HFFc6 (cell line): ENCODE data around the gene CHAD. TPM values are rescaled to one million over a fixed set of nuclear protein-coding genes. Genes with fewer than 3 reads are reported as not detected.

Experiments used
- DNase-seq: peaks from one replicate; pipeline ENCODE4 v3.0.0-alpha.2; 2018
- H3K27ac Mint-ChIP-seq: 2 replicates; pipeline ENCODE4 v1.8.0; 2020; ENCODE audit warnings: mild to moderate bottlenecking, mixed read lengths
- H3K27me3 Mint-ChIP-seq: 2 replicates; pipeline ENCODE4 v1.8.0; 2021; ENCODE audit warnings: mild to moderate bottlenecking, moderate library complexity, mixed read lengths; ENCODE audit not compliant: insufficient read depth
- H3K36me3 Mint-ChIP-seq: 2 replicates; pipeline ENCODE4 v1.8.0; 2021; ENCODE audit warnings: low read depth, mixed read lengths
- H3K4me1 Mint-ChIP-seq: 2 replicates; pipeline ENCODE4 v1.8.0; 2020; ENCODE audit warnings: low read depth, mixed read lengths
- H3K4me3 Mint-ChIP-seq: 2 replicates; pipeline ENCODE4 v1.8.0; 2020; ENCODE audit warnings: mild to moderate bottlenecking, moderate library complexity, mixed read lengths
- H3K9me3 Mint-ChIP-seq: 2 replicates; pipeline ENCODE4 v1.8.0; 2020; ENCODE audit warnings: mild to moderate bottlenecking, mixed read lengths
- total RNA-seq, 6 experiments: library from RNA; stranded (reverse); fragmentation: NEBNext Ultra II Directional; extraction: Animal tissue kit (Norgen Biotek cat#: 25700); gene quantifications; 2 replicates in 1 of 6; 3 replicates in 5 of 6; pipeline ENCODE4 v1.2.3, GENCODE V29; 2021
- TF ChIP-seq, protein P1 (sequence below): fragments of 200-600 bp; sonication (generic); IDR thresholded peaks from 2 replicates; pipeline ENCODE4 v1.5.0; 2021; ENCODE audit warnings: antibody characterized with exemption, mild to moderate bottlenecking

The CHAD gene
- total RNA-seq, 6 experiments from 2014 or later: not detected

DNA sequence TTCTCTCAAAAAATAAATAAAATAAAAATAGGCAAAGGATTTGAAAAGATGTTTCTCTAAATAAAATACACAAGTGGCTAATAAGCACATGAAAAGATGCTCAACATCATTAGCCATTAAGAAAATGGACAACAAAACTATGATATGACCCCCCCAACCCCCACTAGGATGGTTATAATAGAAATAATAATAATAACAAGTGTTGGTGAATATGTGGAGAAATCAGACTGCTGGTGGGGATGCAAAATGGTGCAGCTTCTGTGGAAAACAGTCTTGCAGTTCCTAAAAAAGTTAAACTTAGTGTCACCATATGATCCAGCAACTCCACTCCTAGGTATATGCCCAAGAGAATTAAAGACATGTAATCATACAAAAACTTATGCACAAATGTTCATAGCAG, 30.6 kb upstream of the CHAD start:
- Mint-ChIP-seq H3K27ac (no peak overlapping the region), H3K27me3 (peaks cover 11% of the 10 kb centered on the region), H3K36me3 (no peaks in the 10 kb centered on the region), H3K4me3 (no peak overlapping the region), H3K4me1 (peaks cover 15% of the 10 kb centered on the region), H3K9me3 (no peaks in the 10 kb centered on the region)
- TF ChIP-seq, protein P1, sequence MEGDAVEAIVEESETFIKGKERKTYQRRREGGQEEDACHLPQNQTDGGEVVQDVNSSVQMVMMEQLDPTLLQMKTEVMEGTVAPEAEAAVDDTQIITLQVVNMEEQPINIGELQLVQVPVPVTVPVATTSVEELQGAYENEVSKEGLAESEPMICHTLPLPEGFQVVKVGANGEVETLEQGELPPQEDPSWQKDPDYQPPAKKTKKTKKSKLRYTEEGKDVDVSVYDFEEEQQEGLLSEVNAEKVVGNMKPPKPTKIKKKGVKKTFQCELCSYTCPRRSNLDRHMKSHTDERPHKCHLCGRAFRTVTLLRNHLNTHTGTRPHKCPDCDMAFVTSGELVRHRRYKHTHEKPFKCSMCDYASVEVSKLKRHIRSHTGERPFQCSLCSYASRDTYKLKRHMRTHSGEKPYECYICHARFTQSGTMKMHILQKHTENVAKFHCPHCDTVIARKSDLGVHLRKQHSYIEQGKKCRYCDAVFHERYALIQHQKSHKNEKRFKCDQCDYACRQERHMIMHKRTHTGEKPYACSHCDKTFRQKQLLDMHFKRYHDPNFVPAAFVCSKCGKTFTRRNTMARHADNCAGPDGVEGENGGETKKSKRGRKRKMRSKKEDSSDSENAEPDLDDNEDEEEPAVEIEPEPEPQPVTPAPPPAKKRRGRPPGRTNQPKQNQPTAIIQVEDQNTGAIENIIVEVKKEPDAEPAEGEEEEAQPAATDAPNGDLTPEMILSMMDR: no peak
- DNase-seq: no peak

DNA sequence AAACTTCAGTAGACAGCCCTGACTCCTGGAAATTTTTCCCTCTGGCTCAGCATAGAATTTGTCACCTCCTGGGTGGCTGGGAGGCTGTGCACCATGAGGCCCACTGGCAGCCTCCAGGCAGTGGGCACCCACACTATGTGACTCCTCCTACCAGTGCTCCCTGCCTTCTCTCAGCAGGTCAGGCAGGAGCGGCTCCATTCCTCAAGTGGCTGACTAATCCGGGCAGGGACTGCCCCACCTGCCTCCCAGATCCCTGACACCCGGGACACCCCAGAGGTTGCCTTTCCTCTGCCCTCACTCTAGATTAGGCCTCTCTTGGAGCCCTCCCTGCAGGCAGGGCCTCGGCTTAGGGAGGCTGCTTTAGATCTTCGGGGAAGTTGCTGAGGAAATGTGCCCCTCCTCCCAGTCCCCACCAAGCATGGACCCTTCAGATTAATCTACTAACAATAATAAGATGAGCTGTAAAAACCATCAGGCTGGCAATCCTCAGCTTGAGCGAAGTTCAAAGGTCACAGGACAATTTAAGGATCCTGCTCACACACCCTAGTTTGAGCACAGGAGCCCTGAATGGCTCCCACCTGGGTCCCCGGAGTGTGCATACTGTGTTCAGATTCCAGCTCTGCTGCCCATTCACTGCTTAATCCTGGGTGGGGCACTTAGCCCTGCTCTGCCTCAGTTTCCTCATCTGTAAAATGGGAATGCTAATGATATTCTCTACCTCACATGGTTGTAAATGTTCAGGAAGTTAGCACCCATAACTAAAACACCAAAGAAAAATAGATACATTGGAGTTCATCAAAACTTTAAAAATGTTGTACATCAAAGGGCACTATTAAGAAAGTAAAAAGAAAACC, 29.6 kb upstream of the CHAD start:
- H3K4me3 Mint-ChIP-seq: no peak overlapping the region
- no peak overlapping the region for H3K27ac Mint-ChIP-seq
- DNase-seq: no peak
- H3K9me3 Mint-ChIP-seq: no peaks in the 10 kb centered on the region
- H3K27me3 Mint-ChIP-seq: peaks cover 11% of the 10 kb centered on the region; the same call in 1 of the 2 replicates
- H3K4me1 Mint-ChIP-seq: peaks cover 8% of the 10 kb centered on the region
- TF ChIP-seq, protein P1: no peak
- no peaks in the 10 kb centered on the region for H3K36me3 Mint-ChIP-seq

DNA sequence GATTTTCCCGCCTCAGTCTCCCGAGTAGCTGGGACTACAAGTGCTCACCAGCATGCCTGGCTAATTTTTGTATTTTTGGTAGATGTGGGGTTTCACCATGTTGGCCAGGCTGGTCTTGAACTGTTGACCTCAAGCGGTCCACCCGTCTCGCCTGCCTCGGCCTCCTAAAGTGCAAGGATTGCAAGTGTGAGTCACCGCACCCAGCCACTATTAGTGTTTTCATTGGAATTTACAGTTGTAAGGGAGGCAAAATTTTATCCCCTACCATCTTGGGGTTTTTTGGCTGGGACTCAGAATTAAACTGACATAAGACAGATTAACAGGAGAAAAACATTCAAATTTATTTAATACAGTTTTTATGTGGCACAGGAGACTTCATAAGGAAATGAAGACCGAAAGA, 27.2 kb upstream of the CHAD start:
- Mint-ChIP-seq H3K4me3 (no peak overlapping the region), H3K36me3 (no peaks in the 10 kb centered on the region), H3K4me1 (peaks cover 8% of the 10 kb centered on the region), H3K27ac (no peak overlapping the region), H3K9me3 (no peaks in the 10 kb centered on the region), H3K27me3 (peaks cover 10% of the 10 kb centered on the region; the same call in 1 of the 2 replicates)
- no peak for DNase-seq
- TF ChIP-seq, protein P1: no peak

DNA sequence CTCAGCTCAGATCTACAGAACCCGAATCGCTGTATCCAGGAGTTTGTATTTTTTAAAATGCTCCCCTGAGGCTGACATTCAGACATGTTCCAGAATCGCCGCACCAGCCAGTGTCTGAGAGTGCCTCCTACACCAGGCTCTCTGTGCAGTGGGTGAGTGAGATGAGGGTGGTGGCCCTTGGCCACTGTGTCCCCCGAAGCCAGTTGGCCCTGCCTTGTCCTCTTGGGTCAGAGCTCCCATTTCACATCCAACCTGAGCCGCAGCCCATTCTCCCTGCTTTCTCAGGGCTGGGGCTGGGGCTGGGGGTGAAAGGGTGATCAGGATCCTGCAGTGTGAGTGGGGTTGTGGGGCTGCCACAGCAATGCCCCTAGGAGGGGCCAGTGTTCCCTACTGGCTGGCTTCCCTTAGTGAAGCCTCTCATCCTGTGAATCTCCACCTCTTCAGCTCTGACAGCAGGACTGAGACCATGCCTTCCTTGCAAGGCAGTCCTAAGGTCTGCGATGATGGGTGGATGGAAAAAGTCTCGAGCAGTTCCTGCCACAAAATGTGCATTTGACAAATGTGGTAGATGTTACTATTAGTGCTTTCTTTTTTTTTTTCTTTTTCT, 26.6 kb upstream of the CHAD start:
- no peak for DNase-seq
- TF ChIP-seq, protein P1: no peak
- peaks cover 8% of the 10 kb centered on the region for H3K4me1 Mint-ChIP-seq
- H3K36me3 Mint-ChIP-seq: no peaks in the 10 kb centered on the region
- peaks cover 10% of the 10 kb centered on the region; the same call in 1 of the 2 replicates for H3K27me3 Mint-ChIP-seq
- no peaks in the 10 kb centered on the region for H3K9me3 Mint-ChIP-seq
- H3K27ac Mint-ChIP-seq: no peak overlapping the region
- H3K4me3 Mint-ChIP-seq: no peak overlapping the region

DNA sequence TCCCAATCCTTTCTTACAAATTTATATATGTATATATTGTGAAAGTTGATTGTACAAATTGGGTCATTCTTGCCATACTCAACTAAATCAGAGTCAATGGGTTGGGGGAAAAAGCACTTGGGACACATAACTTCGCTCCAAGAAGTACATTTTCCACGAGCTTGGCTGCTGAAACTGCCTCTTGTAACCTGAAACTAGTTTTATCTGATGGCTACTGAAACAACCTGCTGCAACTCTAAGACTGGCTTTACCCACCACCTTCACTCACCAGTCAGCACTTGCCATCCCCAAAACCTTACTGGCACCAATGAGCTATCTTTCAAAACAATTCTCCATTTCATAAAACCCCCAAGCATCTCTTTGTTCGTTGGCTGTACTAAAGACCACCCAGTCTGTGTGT, 25.1 kb upstream of the CHAD start:
- Mint-ChIP-seq H3K9me3 (no peaks in the 10 kb centered on the region), H3K4me1 (peaks cover 8% of the 10 kb centered on the region), H3K36me3 (no peaks in the 10 kb centered on the region), H3K27ac (no peak overlapping the region), H3K4me3 (no peak overlapping the region), H3K27me3 (peaks cover 7% of the 10 kb centered on the region; the same call in 1 of the 2 replicates)
- no peak for DNase-seq
- TF ChIP-seq, protein P1: no peak
